Tongue (tissue), 2 donors: Measurements from ENCODE around the gene DKK1. TPM values are rescaled to one million over a fixed set of nuclear protein-coding genes. Genes with fewer than 3 reads are reported as not detected.
A peak's percentile ranks its signal among the peaks of the same experiment; 100 is the strongest.

ENCODE experiments used
- DNase-seq: peaks from one replicate; pipeline ENCODE4 v3.0.0-alpha.2; 2015
- total RNA-seq: library from RNA; depleted of rRNA; stranded (reverse); fragments of >200 nt; gene quantifications from one replicate; pipeline ENCODE4 v1.2.3, GENCODE V29; 2014

DKK1 gene
- 0.51 TPM for total RNA-seq

GRCh38 chr10:52313933-52314821 is at the start of gene DKK1:
TSS of gene DKK1 (plus strand) at chr10:52314281. CDS start at chr10:52314435, 154 bp downstream.
- DNase-seq = peak; percentile 48

- DNase-seq = no peak
Measured at GRCh38 chr10:52265131-52265926, 48.8 kb upstream of the DKK1 start.

- DNase-seq = no peak
Measured at GRCh38 chr10:52266858-52267257, 47.2 kb upstream of the DKK1 start.

DNA sequence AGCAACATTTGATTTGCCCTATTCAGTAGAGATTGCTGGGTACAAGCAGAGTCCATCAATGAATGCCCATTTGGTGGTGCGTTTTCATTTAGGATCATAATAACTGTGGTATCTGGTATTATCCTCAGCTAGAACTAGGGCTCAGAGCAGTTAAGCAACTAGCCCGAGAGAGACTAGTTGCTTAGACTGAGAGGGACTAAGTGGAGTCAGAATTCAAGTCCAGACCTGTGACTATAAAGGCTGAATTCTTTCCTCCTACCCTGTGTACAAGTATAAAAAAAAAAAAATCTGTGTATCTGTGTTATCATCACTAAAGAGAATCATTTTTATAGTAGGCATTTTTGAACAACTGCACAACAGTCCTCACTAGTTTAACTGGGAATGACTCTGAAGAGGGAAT is 45.3 kb upstream of the DKK1 start:
- no peak for DNase-seq

- DNase-seq = no peak
Measured at GRCh38 chr10:52269233-52269632, 44.8 kb upstream of the DKK1 start.

- DNase-seq = no peak
Measured at GRCh38 chr10:52276163-52276562, 37.9 kb upstream of the DKK1 start.

GRCh38 chr10:52276986-52277385 is 37.1 kb upstream of the DKK1 start:
- DNase-seq = no peak

GRCh38 chr10:52279546-52279945 is 34.5 kb upstream of the DKK1 start:
- no peak for DNase-seq

DNA sequence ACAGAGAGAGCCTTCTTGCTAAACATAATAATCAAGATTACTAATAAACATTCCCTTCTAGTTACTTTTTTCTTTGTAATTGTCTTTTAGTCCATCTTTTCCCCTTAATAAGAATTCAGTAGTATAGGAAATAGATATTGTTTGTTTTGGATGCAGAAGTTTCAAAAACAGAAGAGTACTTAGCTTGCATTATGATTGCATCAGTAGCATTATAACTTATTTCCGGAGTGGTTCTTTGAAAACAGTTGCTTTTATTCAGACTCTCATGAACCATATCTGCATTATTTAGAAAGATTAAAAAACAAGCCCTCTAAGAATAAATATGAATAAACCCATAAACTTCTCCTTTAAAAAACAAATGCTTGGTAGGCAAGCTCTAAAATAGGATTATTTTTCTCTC is 34.0 kb upstream of the DKK1 start:
- no peak for DNase-seq

DNA sequence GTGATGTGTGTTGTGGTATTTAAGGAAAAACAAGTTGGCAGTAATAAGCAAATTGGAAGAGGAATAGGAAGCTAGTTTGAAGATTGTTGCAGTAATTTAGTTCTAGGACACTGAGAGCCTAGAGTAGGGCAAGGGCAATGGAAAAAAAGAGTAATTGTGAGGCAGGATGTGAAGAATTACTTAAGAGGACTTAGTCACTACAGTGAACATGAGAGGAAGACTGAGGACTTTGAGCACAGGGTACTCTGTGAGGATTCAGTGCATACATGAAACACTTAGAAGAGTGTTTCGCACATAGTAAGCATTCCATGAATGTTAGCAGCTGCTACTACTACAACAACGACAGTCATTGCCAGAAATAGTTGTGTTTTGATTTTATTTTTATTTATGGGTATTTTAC is 30.9 kb upstream of the DKK1 start:
- peak; percentile 26 for DNase-seq

GRCh38 chr10:52284416-52285013 is 29.6 kb upstream of the DKK1 start:
- no peak for DNase-seq

DNA sequence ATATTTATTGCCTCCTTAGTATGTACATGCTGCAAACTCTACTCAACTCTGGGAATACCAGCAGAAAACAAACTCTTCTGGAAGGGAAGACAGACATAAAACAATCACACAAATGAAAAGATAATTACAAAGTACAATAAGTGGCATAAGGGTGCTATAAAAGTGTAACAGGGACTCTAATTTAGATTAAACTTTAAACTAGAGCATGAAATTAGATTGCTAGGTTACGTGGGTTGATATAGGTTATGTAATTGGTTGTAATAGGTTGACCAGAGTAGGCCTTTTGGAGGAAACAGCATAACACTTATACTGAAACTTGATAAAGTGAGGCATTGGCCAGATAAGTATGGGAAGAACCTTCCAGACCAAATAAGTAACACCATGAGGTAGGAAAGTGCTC is 26.2 kb upstream of the DKK1 start:
- DNase-seq = no peak

GRCh38 chr10:52297747-52298146 is 16.3 kb upstream of the DKK1 start:
- no peak for DNase-seq

DNA sequence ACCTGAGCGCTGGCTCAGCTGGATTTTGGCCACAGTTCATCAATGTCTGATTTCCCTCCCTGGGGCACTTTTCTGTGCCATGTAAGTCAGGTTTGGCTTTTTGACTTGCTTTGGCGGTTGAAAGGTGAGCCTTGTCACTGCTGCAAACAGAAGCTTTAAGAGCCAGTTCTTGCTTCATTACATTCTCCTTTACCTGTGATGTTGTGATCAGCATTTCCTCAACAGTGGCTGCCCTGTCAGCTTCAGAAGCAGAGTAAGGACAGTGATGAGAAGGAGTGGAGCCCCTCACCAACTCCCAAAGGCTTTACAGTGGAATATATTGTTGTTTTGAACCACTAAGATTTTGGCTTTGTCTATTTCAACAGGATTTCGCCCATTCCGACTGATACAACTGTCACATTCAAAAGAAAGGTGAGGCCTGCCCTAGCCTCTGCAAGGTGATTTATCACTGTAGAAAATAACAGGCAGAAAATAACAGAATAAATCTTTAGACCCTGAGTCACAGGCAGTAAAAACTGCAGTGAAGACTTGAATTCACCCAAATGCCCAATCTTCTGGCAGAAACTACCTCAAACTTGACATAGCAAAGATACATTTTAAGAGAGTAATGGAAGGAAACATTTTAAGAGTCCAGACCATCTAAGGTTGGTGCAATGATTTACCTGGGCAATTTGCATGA is 13.3 kb upstream of the DKK1 start:
- DNase-seq = no peak

- peak; percentile 84 for DNase-seq
Measured at GRCh38 chr10:52308251-52309031, 5.6 kb upstream of the DKK1 start.

GRCh38 chr10:52312942-52313255 is 1.2 kb upstream of the DKK1 start:
- no peak for DNase-seq

- DNase-seq = peak; percentile 30
Measured at GRCh38 chr10:52313256-52313932, 687 bp upstream of the DKK1 start.

GRCh38 chr10:52314822-52315552 is 906 bp downstream of the DKK1 start:
- DNase-seq = no peak

- no peak for DNase-seq
Measured at GRCh38 chr10:52316001-52316400, 1.9 kb downstream of the DKK1 start.

GRCh38 chr10:52316500-52316899 is 2.4 kb downstream of the DKK1 start:
- DNase-seq = no peak
